22Rv1 (cell line): Measurements from ENCODE around the gene FCN3.

Source experiments
- H3K27ac ChIP-seq: fragments of 450-650 bp; 2 replicates; pipeline ENCODE4 v1.5.1; 2017
- CTCF ChIP-seq: fragments of 450-650 bp; IDR thresholded peaks from 2 replicates; pipeline ENCODE4 v1.5.1; 2017; ENCODE audit warnings: mild to moderate bottlenecking
- ZFX ChIP-seq: fragments of 450-650 bp; IDR thresholded peaks from 2 replicates; pipeline ENCODE4 v1.6.1; 2017; ENCODE audit warnings: antibody characterized with exemption, borderline replicate concordance

Gene FCN3

GRCh38 chr1:27355683-27356082 lies 18.9 kb downstream of the FCN3 start:
- H3K27ac ChIP-seq = no peak overlapping the region
- TF ChIP-seq CTCF = no peak

- 0 out of 2 replicates have a peak overlapping the region, but pooled peaks have one; percentile 15 for H3K27ac ChIP-seq
- TF ChIP-seq ZFX (no peak), CTCF (no peak)
Observed at GRCh38 chr1:27353629-27354028, 21.0 kb downstream of the FCN3 start.

GRCh38 chr1:27353166-27353565 lies 21.5 kb downstream of the FCN3 start:
- no peak for TF ChIP-seq CTCF
- TF ChIP-seq ZFX = no peak
- H3K27ac ChIP-seq = no peak overlapping the region

GRCh38 chr1:27351541-27352107 lies 23.0 kb downstream of the FCN3 start:
- peak overlapping the region; percentile 27 for H3K27ac ChIP-seq
- TF ChIP-seq ZFX = no peak
- TF ChIP-seq CTCF = no peak

- no peak for TF ChIP-seq ZFX
- no peak for TF ChIP-seq CTCF
- H3K27ac ChIP-seq = peak overlapping the region; percentile 91
Observed at GRCh38 chr1:27350663-27351540, 23.7 kb downstream of the FCN3 start.

- TF ChIP-seq CTCF = no peak; the same call in 1 of the 2 replicates
- TF ChIP-seq ZFX = no peak
Observed at GRCh38 chr1:27349784-27350662, 24.6 kb downstream of the FCN3 start.

More at GRCh38 chr1:27349784-27350662, 24.6 kb downstream of the FCN3 start:
- peak overlapping the region; percentile 91 for H3K27ac ChIP-seq
